SK-N-SH treated with all-trans-retinoic acid at 6 μM for 48 hours (cell line): ENCODE measurements around the gene MYH14.
A peak's percentile ranks its signal among the peaks of the same experiment; 100 is the strongest.

Experiments
- ATAC-seq: fragments of 200-7000 bp; cut with Tn5 transposase; 3 replicates; pipeline ENCODE4 v1.9.1; 2020; ENCODE audit warnings: mild to moderate bottlenecking, moderate library complexity
- ARNTL ChIP-seq: fragments of 450-650 bp; formaldehyde crosslinking; IDR thresholded peaks from 2 replicates; pipeline ENCODE4 v1.5.0; 2020; ENCODE audit warnings: low read depth, mild to moderate bottlenecking, moderate library complexity, borderline replicate concordance
- BACH2 ChIP-seq: fragments of 250-450 bp; sonication (Bioruptor Pico); IDR thresholded peaks from 2 replicates; pipeline ENCODE4 v1.9.0; 2021; ENCODE audit warnings: mild to moderate bottlenecking, borderline replicate concordance
- CREB5 ChIP-seq: fragments of 250-450 bp; sonication (Bioruptor Pico); IDR thresholded peaks from 2 replicates; pipeline ENCODE4 v1.5.1; 2020; ENCODE audit warnings: low read depth, mild to moderate bottlenecking, moderate library complexity
- CSRNP3 ChIP-seq: fragments of 250-450 bp; sonication (Bioruptor Pico); IDR thresholded peaks from 2 replicates; pipeline ENCODE4 v1.5.1; 2021; ENCODE audit warnings: mild to moderate bottlenecking, moderate library complexity
- ESRRG ChIP-seq: fragments of 250-450 bp; sonication (Bioruptor Pico); IDR thresholded peaks from 2 replicates; pipeline ENCODE4 v1.6.1; 2021; ENCODE audit warnings: mild to moderate bottlenecking
- GLIS3 ChIP-seq: fragments of 250-450 bp; sonication (Bioruptor Pico); IDR thresholded peaks from 2 replicates; pipeline ENCODE4 v1.5.0; 2020; ENCODE audit warnings: mild to moderate bottlenecking, moderate library complexity
- ISL1 ChIP-seq: fragments of 250-450 bp; sonication (Bioruptor Pico); IDR thresholded peaks from 2 replicates; pipeline ENCODE4 v2.1.2; 2022; ENCODE audit warnings: mild to moderate bottlenecking, moderate library complexity
- OSR1 ChIP-seq: fragments of 250-450 bp; sonication (Bioruptor Pico); IDR thresholded peaks from 2 replicates; pipeline ENCODE4 v1.8.0; 2022; ENCODE audit warnings: moderate library complexity, mild to moderate bottlenecking, inconsistent platforms
- POU6F1 ChIP-seq: fragments of 250-450 bp; sonication (Bioruptor Pico); IDR thresholded peaks from 2 replicates; pipeline ENCODE4 v1.8.0; 2021; ENCODE audit warnings: low read depth, mild to moderate bottlenecking, moderate library complexity, borderline replicate concordance
- PPARA ChIP-seq: fragments of 250-450 bp; sonication (Bioruptor Pico); IDR thresholded peaks from 2 replicates; pipeline ENCODE4 v1.5.0; 2020; ENCODE audit warnings: mild to moderate bottlenecking, borderline replicate concordance
- RARB ChIP-seq: fragments of 250-450 bp; sonication (Bioruptor Pico); IDR thresholded peaks from 2 replicates; pipeline ENCODE4 v1.8.0; 2021; ENCODE audit warnings: mild to moderate bottlenecking, moderate library complexity
- SNAI2 ChIP-seq: fragments of 250-450 bp; sonication (Bioruptor Pico); IDR thresholded peaks from 2 replicates; pipeline ENCODE4 v1.5.0; 2020; ENCODE audit warnings: mild to moderate bottlenecking, moderate library complexity
- ZC3H10 ChIP-seq: fragments of 250-450 bp; sonication (Bioruptor Pico); IDR thresholded peaks from 2 replicates; pipeline ENCODE4 v1.5.1; 2021; ENCODE audit warnings: mild to moderate bottlenecking, moderate library complexity
- ZFP3 ChIP-seq: fragments of 250-450 bp; sonication (Bioruptor Pico); IDR thresholded peaks from 2 replicates; pipeline ENCODE4 v1.5.0; 2020; ENCODE audit warnings: mild to moderate bottlenecking, moderate library complexity
- ZFP30 ChIP-seq: fragments of 450-650 bp; formaldehyde crosslinking; IDR thresholded peaks from 2 replicates; pipeline ENCODE4 v1.5.0; 2022; ENCODE audit warnings: mild to moderate bottlenecking, moderate library complexity
- ZNF8 ChIP-seq: fragments of 450-650 bp; formaldehyde crosslinking; IDR thresholded peaks from 2 replicates; pipeline ENCODE4 v1.5.0; 2020; ENCODE audit warnings: mild to moderate bottlenecking, moderate library complexity
- TF ChIP-seq, protein P1 (sequence below): fragments of 250-450 bp; sonication (Bioruptor Pico); IDR thresholded peaks from 2 replicates; pipeline ENCODE4 v1.5.0; 2020; ENCODE audit warnings: mild to moderate bottlenecking, moderate library complexity

MYH14 gene

DNA sequence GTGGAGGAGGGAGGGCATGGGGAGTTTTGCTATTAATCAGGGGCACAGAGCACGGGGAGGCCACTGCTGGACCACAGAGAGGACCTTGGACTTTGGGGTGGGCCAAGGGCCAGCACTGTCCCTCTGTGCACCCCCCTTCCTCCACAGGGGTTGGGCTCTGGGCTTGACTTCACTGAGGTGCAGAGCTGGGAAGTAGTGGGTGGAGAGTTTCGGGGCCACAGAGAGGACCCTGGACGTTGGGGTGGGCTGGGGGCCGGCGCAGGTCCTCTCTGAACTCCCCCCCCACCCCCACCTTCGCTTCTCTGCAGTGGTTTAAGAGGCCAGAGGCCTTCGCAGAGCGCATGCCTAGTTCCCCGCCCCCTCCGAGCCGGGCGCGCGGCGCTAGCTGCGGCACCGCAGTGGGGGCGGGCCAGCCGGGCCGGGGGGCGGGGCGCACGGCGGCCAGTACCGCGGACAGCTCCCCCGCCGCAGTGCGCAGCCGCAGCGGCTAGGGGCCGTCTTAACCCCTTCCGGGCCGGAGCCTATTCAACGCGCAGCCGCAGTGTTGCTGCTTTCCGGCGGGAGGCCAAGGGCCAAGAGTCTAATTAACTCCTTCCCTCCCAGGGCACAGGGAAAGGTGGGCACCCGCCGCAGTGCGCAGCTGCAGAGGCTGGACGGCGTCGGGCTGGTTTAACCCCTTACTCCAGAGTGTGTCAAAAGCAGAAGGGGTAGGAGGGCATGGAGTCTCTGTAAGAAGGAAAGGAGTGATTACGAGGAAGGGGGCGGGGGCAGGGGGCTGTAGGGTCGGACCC lies 122.1 kb downstream of the MYH14 start:
- TF ChIP-seq CSRNP3 (no peak), BACH2 (no peak), POU6F1 (CRISPR knock-in tag) (no peak), CREB5 (CRISPR knock-in tag) (no peak), SNAI2 (CRISPR knock-in tag) (no peak), OSR1 (CRISPR knock-in tag) (no peak), ZC3H10 (CRISPR knock-in tag) (no peak), GLIS3 (no peak), RARB (CRISPR knock-in tag) (no peak), ZNF8 (CRISPR knock-in tag) (no peak), PPARA (CRISPR knock-in tag) (no peak), ZFP3 (CRISPR knock-in tag) (no peak)
- TF ChIP-seq, protein P1, sequence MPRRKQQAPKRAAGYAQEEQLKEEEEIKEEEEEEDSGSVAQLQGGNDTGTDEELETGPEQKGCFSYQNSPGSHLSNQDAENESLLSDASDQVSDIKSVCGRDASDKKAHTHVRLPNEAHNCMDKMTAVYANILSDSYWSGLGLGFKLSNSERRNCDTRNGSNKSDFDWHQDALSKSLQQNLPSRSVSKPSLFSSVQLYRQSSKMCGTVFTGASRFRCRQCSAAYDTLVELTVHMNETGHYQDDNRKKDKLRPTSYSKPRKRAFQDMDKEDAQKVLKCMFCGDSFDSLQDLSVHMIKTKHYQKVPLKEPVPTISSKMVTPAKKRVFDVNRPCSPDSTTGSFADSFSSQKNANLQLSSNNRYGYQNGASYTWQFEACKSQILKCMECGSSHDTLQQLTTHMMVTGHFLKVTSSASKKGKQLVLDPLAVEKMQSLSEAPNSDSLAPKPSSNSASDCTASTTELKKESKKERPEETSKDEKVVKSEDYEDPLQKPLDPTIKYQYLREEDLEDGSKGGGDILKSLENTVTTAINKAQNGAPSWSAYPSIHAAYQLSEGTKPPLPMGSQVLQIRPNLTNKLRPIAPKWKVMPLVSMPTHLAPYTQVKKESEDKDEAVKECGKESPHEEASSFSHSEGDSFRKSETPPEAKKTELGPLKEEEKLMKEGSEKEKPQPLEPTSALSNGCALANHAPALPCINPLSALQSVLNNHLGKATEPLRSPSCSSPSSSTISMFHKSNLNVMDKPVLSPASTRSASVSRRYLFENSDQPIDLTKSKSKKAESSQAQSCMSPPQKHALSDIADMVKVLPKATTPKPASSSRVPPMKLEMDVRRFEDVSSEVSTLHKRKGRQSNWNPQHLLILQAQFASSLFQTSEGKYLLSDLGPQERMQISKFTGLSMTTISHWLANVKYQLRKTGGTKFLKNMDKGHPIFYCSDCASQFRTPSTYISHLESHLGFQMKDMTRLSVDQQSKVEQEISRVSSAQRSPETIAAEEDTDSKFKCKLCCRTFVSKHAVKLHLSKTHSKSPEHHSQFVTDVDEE (CRISPR knock-in tag): no peak
- peak; percentile 12; the same call in 2 of the 3 replicates for ATAC-seq

DNA sequence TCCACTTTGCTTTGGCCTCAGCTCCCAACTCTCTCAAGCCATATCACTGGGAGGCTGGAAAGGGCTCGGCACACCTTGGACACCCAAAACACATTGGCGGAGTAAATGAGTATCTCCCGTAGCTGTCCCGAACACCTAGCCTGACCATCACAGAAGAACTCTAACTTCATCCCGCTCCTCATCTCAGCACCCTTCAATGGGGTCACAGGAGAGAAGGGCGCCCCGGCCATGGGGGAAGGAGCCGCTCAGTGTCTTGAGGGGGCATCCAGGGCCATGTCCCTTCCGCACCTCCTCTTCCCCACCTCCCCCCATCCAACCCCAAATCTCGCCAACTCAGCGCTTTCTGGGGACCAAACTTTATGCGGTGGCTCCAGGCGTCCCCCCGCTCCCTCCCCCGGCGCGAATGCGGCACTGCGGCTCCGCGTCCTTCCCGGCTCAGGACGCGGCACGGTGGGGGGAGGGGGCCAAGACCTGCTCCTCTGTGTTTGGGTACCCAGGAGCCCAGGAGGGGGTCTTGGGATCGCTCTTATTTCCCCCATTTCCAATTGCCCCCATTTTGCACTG lies 122.8 kb downstream of the MYH14 start:
- no peak for ATAC-seq
- TF ChIP-seq ZC3H10 (CRISPR knock-in tag) (no peak), POU6F1 (CRISPR knock-in tag) (no peak), ZFP30 (no peak), CSRNP3 (no peak), ISL1 (CRISPR knock-in tag) (no peak)

GRCh38 chr19:50327013-50327412 lies 123.6 kb downstream of the MYH14 start:
- ATAC-seq: no peak
- TF ChIP-seq, protein P1 (CRISPR knock-in tag): no peak
- no peak for TF ChIP-seq ARNTL (CRISPR knock-in tag)
- TF ChIP-seq ESRRG: no peak
